GM23338 (cell line): ENCODE data around the gene PROSER2. TPM values are rescaled to one million over a fixed set of nuclear protein-coding genes. Genes with fewer than 3 reads are reported as not detected.

ENCODE experiments used
- ATAC-seq: fragments of 200-7000 bp; cut with Tn5 transposase; 3 replicates; pipeline ENCODE4 v1.9.1; 2020
- DNase-seq: peaks from one replicate; pipeline ENCODE4 v3.0.0-alpha.2; 2015; ENCODE audit warnings: low spot score
- H2AFZ ChIP-seq: fragments of 200-600 bp; sonication (generic); 2 replicates; pipeline ENCODE4 v1.8.0; 2016; ENCODE audit warnings: antibody characterized with exemption, mild to moderate bottlenecking, moderate library complexity
- H3F3A ChIP-seq: fragments of 200-600 bp; sonication (generic); replicated peaks from 2 replicates; pipeline ENCODE4 v1.8.0; 2017; ENCODE audit warnings: antibody characterized with exemption, mixed run types, low read depth
- H3K27ac ChIP-seq: fragments of 200-600 bp; sonication (generic); 2 replicates; pipeline ENCODE4 v1.6.1; 2016; ENCODE audit warnings: low read depth
- H3K27me3 ChIP-seq: fragments of 200-600 bp; sonication (generic); 2 replicates; pipeline ENCODE4 v1.8.0; 2016; ENCODE audit warnings: mild to moderate bottlenecking, mixed run types, moderate library complexity; ENCODE audit not compliant: insufficient read depth
- H3K36me3 ChIP-seq: fragments of 200-600 bp; sonication (generic); 2 replicates; pipeline ENCODE4 v1.8.0; 2016; ENCODE audit warnings: mild to moderate bottlenecking; ENCODE audit not compliant: insufficient read depth
- H3K4me1 ChIP-seq: fragments of 200-600 bp; sonication (generic); 2 replicates; pipeline ENCODE4 v1.8.0; 2016; ENCODE audit warnings: mild to moderate bottlenecking, moderate library complexity; ENCODE audit not compliant: insufficient read depth
- H3K4me2 ChIP-seq: fragments of 200-600 bp; sonication (generic); 2 replicates; pipeline ENCODE4 v1.7.1; 2017; ENCODE audit warnings: mixed run types
- H3K4me3 ChIP-seq: fragments of 200-600 bp; sonication (generic); 2 replicates; pipeline ENCODE4 v1.6.1; 2016; ENCODE audit warnings: mixed run types
- H3K79me2 ChIP-seq: fragments of 200-600 bp; sonication (generic); replicated peaks from 2 replicates; pipeline ENCODE4 v1.8.0; 2017; ENCODE audit warnings: mild to moderate bottlenecking; ENCODE audit not compliant: insufficient read depth
- H3K9me2 ChIP-seq: fragments of 200-600 bp; sonication (generic); 2 replicates; pipeline ENCODE4 v1.8.0; 2017; ENCODE audit not compliant: insufficient read depth
- H4K20me1 ChIP-seq: fragments of 200-600 bp; sonication (generic); replicated peaks from 2 replicates; pipeline ENCODE4 v1.8.0; 2017; ENCODE audit warnings: mild to moderate bottlenecking; ENCODE audit not compliant: insufficient read depth
- H3K27ac Mint-ChIP-seq: 2 replicates; pipeline ENCODE4 v1.8.0; 2020; ENCODE audit warnings: inconsistent platforms, mild to moderate bottlenecking, moderate library complexity, mixed read lengths
- H3K27me3 Mint-ChIP-seq: 3 replicates; pipeline ENCODE4 v1.8.0; 2022; ENCODE audit warnings: low read depth, mild to moderate bottlenecking, moderate library complexity, mixed read lengths, inconsistent platforms; ENCODE audit not compliant: insufficient read depth, poor library complexity
- H3K36me3 Mint-ChIP-seq: 3 replicates; pipeline ENCODE4 v1.8.0; 2021; ENCODE audit warnings: low read depth, mild to moderate bottlenecking, inconsistent platforms, moderate library complexity, mixed read lengths
- H3K4me1 Mint-ChIP-seq: 3 replicates; pipeline ENCODE4 v1.8.0; 2020; ENCODE audit warnings: mild to moderate bottlenecking, inconsistent platforms, mixed read lengths
- H3K4me3 Mint-ChIP-seq: 3 replicates; pipeline ENCODE4 v1.8.0; 2021; ENCODE audit warnings: moderate library complexity, mild to moderate bottlenecking, inconsistent platforms, mixed read lengths
- H3K9me3 Mint-ChIP-seq: 3 replicates; pipeline ENCODE4 v1.8.0; 2020; ENCODE audit warnings: moderate library complexity, mild to moderate bottlenecking, inconsistent platforms, mixed read lengths
- CREB1 ChIP-seq: fragments of 250-450 bp; sonication (Bioruptor Pico); IDR thresholded peaks from 2 replicates; pipeline ENCODE4 v1.5.0; 2020; ENCODE audit warnings: low read depth, mild to moderate bottlenecking, moderate library complexity
- CTCF ChIP-seq, 2 experiments: fragments of 200-600 bp in 1 of 2; sonication (generic) in 1 of 2; conservative IDR thresholded peaks; 2 replicates each; pipeline versions ENCODE4 v1.5.1 to v1.6.1; 2016 to 2017; ENCODE audit warnings: antibody characterized with exemption in 2 of 2, low read depth in 2 of 2, mild to moderate bottlenecking in 2 of 2, moderate library complexity in 1 of 2
- ETS1 ChIP-seq: IDR thresholded peaks from 2 replicates; pipeline ENCODE4 v1.6.1; 2016; ENCODE audit warnings: antibody characterized with exemption
- EZH2 ChIP-seq: fragments of 200-600 bp; sonication (generic); IDR thresholded peaks from one replicate; pipeline ENCODE4 v1.8.0; 2017; ENCODE audit warnings: antibody characterized with exemption, mild to moderate bottlenecking, low read depth; ENCODE audit not compliant: unreplicated experiment
- EZH2phosphoT487 ChIP-seq: fragments of 200-600 bp; sonication (generic); IDR thresholded peaks from one replicate; pipeline ENCODE4 v1.8.1; 2018; ENCODE audit warnings: antibody characterized with exemption; ENCODE audit not compliant: unreplicated experiment
- JUNB ChIP-seq: IDR thresholded peaks from one replicate; pipeline ENCODE4 v1.6.1; 2016; ENCODE audit warnings: antibody characterized with exemption; ENCODE audit not compliant: unreplicated experiment
- NANOG ChIP-seq: IDR thresholded peaks from 2 replicates; pipeline ENCODE4 v1.6.1; 2016; ENCODE audit warnings: antibody characterized with exemption, borderline replicate concordance
- POLR2AphosphoS5 ChIP-seq: IDR thresholded peaks from 2 replicates; pipeline ENCODE4 v1.6.1; 2016; ENCODE audit warnings: antibody characterized with exemption, low read depth
- REST ChIP-seq: IDR thresholded peaks from one replicate; pipeline ENCODE4 v1.6.1; 2018; ENCODE audit warnings: antibody characterized with exemption; ENCODE audit not compliant: unreplicated experiment
- STAT1 ChIP-seq: IDR thresholded peaks from one replicate; pipeline ENCODE4 v1.6.1; 2016; ENCODE audit warnings: antibody characterized with exemption; ENCODE audit not compliant: unreplicated experiment
- ZNF114 ChIP-seq: fragments of 250-450 bp; sonication (Bioruptor Pico); IDR thresholded peaks from 2 replicates; pipeline ENCODE4 v1.5.0; 2020; ENCODE audit warnings: mild to moderate bottlenecking, moderate library complexity
- ZNF331 ChIP-seq: fragments of 250-450 bp; sonication (Bioruptor Pico); IDR thresholded peaks from 2 replicates; pipeline ENCODE4 v1.5.0; 2020; ENCODE audit warnings: low read depth, mild to moderate bottlenecking, moderate library complexity
- ZNF462 ChIP-seq: fragments of 250-450 bp; sonication (Bioruptor Pico); IDR thresholded peaks from 2 replicates; pipeline ENCODE4 v1.5.0; 2020; ENCODE audit warnings: mild to moderate bottlenecking, moderate library complexity
- polyA plus RNA-seq: library from polyadenylated mRNA; unstranded; fragments of >200 nt; fragmentation: Nextera tagmentation; extraction: Ambion mirVana; gene quantifications from 2 replicates; pipeline ENCODE4 v1.2.1, GENCODE V29; 2016
- total RNA-seq: library from RNA; depleted of rRNA; stranded (reverse); fragments of >200 nt; shearing (Covaris generic); gene quantifications from 2 replicates; pipeline ENCODE4 v1.2.3, GENCODE V29; 2014

The PROSER2 gene
- total and polyA plus RNA-seq, 2 experiments from 2014 or later, result 4.2 to 10.8 TPM

GRCh38 chr10:11908991-11909390, 85.8 kb downstream of the PROSER2 start:
- TF ChIP-seq POLR2AphosphoS5, result no peak
- no peak for TF ChIP-seq ZNF114 (CRISPR knock-in tag)
- TF ChIP-seq ZNF331, result no peak
- no peak for TF ChIP-seq JUNB
- TF ChIP-seq NANOG, result no peak
- TF ChIP-seq CTCF (conservative IDR thresholded peaks at IDR 0.05; ENCODE audit: low read depth in 2 of 2), result no peak
- TF ChIP-seq ZNF462 (CRISPR knock-in tag), result no peak
- TF ChIP-seq STAT1, result no peak
- no peak for TF ChIP-seq EZH2
- TF ChIP-seq ETS1, result no peak
- TF ChIP-seq REST, result no peak
- TF ChIP-seq EZH2phosphoT487, result no peak
- no peak for TF ChIP-seq CREB1
- H3K9me3 Mint-ChIP-seq, result no peaks in the 10 kb centered on the region
- H3K79me2 ChIP-seq, result no peaks in the 10 kb centered on the region
- no peaks in the 10 kb centered on the region for H3K36me3 Mint-ChIP-seq
- H3K27me3 Mint-ChIP-seq, result peaks cover 3% of the 10 kb centered on the region
- H3K4me1 Mint-ChIP-seq, result peaks cover 9% of the 10 kb centered on the region
- no peaks in the 10 kb centered on the region for H3F3A ChIP-seq
- no peak overlapping the region for H3K4me3 ChIP-seq
- H3K9me2 ChIP-seq, result no peaks in the 10 kb centered on the region
- H3K27ac Mint-ChIP-seq, result no peak overlapping the region
- no peaks in the 10 kb centered on the region for H3K27me3 ChIP-seq
- no peak overlapping the region for H3K27ac ChIP-seq
- H3K4me1 ChIP-seq, result peaks cover 8% of the 10 kb centered on the region; the same call in 1 of the 2 replicates
- no peak for ATAC-seq
- H3K4me3 Mint-ChIP-seq, result no peak overlapping the region
- H3K4me2 ChIP-seq, result no peak overlapping the region
- no peaks in the 10 kb centered on the region for H3K36me3 ChIP-seq
- no peaks in the 10 kb centered on the region for H4K20me1 ChIP-seq
- no peak for DNase-seq
- H2AFZ ChIP-seq, result no peak overlapping the region
